GM21576 (cell line): Measurements from ENCODE around the gene TGM3.

Experiments used
- ATAC-seq: cut with Tn5 transposase; IDR thresholded peaks from one replicate; pipeline ENCODE4 v1.9.1; 2021; ENCODE audit warnings: mild to moderate bottlenecking, moderate library complexity; ENCODE audit not compliant: unreplicated experiment

Gene TGM3

GRCh38 chr20:2305029-2305428 is 9.2 kb downstream of the TGM3 start:
- ATAC-seq = no peak

DNA sequence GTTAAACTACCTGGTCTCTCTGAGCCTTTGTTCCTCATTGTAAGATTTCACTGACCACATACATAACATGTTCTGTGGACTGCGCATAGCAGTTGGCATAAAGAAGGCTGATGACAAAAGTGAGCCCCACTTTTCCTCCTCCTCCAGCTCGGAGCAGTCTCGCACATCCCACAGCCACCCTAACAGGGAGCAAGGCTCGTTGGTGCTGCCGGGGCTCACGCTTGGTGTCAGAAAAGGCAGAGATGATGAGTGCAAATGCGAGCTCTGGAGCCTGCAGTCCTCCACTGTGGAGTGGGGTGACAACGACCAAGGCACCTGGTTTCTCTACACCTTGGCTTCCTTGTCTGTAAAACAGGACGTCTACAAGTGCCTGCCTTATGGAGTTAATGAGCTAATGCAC is 9.7 kb downstream of the TGM3 start:
- no peak for ATAC-seq

GRCh38 chr20:2305946-2306345 is 10.1 kb downstream of the TGM3 start:
- ATAC-seq = no peak

DNA sequence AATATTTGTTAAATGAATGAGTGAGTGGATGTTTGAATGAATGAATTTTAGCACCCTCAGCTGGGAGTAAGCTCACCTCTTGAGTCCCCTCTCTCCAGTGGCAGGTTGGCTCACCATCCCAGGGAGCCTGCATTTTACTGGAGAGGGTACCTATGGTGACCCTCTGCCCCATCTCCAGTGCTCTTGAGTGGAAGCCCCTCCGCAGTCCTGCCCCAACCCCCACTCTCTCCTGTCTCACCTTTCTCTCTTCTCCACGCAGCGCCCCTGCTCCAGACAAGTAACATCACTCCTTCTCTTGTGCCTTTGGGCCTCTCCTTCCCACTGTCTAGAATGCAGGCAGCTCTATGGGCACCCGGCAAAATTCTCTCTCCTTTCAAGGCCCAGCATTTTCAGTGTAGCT is 11.3 kb downstream of the TGM3 start:
- ATAC-seq = no peak

GRCh38 chr20:2311329-2311728 is 15.5 kb downstream of the TGM3 start:
- ATAC-seq = no peak

DNA sequence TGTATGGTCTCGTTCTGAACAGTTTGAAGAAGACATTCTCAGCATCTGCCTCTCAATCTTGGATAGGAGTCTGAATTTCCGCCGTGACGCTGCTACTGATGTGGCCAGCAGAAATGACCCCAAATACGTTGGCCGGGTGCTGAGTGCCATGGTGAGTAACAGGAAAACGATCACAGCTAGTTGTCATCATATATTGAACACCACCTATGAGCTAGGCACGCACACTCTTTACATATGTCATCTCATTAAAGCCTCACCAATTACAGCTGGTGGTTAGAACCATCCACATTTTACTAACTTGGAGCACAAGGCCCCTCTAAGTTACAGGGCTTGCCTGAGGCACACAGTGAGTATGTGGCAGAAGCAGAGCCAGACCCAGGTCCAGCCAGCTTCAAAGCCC is 17.1 kb downstream of the TGM3 start:
- ATAC-seq = no peak

- no peak for ATAC-seq
These were observed 17.5 kb downstream of the TGM3 start for GRCh38 chr20:2313316-2313715.

- no peak for ATAC-seq
These were observed 19.1 kb downstream of the TGM3 start for GRCh38 chr20:2314759-2315439.

GRCh38 chr20:2315440-2315778 is 19.6 kb downstream of the TGM3 start:
- ATAC-seq = no peak

GRCh38 chr20:2316847-2317495 is 21.2 kb downstream of the TGM3 start:
- ATAC-seq = no peak

- ATAC-seq = no peak
These were observed 25.2 kb downstream of the TGM3 start for GRCh38 chr20:2320813-2321658.

DNA sequence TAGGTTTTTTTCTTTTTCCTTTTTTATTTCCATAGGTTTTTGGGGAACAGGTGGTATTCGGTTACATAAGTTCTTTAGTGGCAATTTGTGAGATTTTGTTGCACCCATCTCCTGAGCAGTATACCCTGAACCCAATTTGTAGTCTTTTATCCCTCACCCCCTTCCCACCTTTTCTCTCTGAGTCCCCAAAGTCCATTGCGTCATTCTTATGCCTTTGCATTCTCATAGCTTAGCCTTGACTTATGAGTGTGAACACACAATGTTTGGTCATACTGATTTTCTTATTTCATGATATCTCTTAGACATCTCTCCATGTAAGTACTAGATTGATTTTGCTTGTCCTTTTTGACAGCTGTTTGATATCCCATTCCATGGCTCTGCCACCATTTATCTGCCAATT is 27.2 kb downstream of the TGM3 start:
- no peak for ATAC-seq

DNA sequence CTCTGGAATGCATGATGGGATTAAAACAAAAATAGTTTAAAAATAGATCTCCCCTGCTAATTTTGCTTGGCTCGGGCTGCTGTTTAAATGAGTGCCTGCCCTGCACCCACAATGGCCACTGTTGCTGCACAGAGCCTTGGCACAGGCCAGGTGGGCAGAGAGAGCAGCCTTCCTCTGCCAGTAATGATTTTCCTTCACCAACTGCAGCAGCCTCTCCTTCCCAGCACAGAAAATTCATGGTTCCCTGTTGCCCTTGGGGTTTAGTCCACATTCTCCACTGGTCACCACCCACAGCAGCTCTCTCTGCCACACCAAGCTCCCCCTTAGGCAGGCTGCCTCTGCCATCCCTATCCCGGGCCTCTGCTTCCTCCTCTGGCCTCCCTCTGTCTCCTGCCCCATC is 30.2 kb downstream of the TGM3 start:
- ATAC-seq = no peak

DNA sequence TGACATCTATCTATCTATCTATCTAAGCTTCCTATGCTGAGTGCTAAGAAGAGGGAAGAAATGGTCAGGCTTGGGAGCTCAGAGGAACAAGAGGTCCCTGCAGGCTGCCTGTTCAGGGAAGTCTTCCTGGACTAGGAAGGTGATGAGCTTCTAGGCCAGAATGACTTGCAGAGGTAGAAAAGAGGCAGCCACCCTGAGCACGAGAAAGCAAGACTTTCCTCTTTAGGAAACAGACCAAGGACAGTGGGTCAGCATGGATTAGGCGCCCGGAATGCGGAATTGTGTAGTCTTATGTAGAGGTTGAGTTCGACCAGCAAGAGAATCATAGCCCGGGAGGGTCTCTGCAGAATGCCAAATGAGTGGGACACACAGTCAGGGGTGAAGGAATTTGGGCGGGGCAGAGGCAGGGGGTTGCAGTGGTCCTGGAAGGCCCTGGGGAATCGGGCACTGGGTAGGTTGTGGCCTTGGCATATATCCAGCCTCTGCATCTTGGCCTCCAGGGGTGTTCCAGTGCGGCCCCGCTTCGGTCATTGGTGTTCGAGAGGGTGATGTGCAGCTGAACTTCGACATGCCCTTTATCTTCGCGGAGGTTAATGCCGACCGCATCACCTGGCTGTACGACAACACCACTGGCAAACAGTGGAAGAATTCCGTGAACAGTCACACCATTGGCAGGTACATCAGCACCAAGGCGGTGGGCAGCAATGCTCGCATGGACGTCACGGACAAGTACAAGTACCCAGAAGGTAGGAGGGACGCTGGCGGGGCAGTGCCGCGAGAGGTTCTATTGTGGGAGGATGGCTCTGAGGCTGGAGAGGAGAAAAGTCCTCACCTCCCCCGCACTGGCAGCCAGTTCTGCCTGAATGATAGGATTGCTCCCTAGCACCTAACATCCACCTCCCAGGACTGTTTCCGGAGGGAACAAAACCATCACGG is 32.1 kb downstream of the TGM3 start:
- ATAC-seq = no peak

- ATAC-seq = no peak
These were observed 33.5 kb downstream of the TGM3 start for GRCh38 chr20:2329286-2329685.

DNA sequence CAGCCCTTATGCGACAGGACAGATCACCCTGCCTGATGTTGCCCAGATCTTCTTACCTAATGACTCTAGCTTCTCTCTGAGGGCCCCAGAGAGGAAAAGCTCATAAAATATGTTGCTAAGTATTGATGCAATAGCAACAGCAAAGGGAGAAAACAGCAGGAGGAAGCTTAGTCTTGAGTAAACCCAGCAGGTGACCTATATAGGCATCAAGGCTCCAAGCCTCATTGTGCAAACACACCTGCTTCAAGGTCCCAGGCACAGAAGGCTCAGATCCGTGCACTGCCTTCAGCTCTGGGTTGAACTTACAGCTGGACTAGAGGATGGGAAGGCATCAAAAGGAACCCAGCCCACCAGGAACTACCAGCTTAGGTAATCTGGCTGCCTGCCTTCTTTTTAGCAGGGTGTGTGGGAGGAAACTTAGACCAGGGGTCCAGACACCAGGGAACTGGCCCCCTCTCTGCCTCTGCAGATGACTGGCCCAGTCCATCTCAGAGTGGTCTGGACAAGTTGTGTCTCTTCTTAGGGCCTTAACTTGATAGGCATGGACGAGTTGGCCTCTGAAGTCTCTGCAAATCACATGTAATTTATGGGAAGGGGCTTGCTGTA is 34.4 kb downstream of the TGM3 start:
- no peak for ATAC-seq

GRCh38 chr20:2331106-2331505 is 35.3 kb downstream of the TGM3 start:
- no peak for ATAC-seq

GRCh38 chr20:2331901-2332565 is 36.2 kb downstream of the TGM3 start:
- no peak for ATAC-seq

GRCh38 chr20:2332711-2333110 is 36.9 kb downstream of the TGM3 start:
- no peak for ATAC-seq

DNA sequence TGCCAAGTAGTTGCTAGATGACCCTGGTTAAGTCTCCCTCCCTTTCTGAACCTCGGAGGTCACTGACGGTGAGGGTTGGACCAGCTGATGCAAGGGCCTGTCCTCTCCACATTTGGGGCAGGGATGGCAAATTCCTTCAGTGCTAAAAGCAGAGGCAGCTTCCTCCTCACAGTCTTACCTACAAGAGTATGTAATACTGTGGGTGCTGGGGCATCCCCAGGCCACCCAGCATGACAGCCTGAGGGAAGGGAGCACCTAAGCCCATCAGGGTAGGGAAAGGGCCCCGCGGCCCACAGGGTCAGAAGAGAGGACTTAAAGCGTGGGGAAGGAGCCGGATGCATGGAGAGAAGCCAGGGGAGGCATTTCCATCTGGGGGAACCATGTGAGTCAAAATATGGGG is 38.0 kb downstream of the TGM3 start:
- ATAC-seq = no peak
